ENCODE measurements around the gene H6PD.
"Not testable (repeated sequence)": the region's sequence is repeated elsewhere in the genome, so short reads cannot be mapped to it uniquely, and the experiment has no call there.

Gene H6PD

GRCh38 chr1:9295884-9296283, 61.3 kb downstream of the H6PD start:
- TF ChIP-seq, protein P1, sequence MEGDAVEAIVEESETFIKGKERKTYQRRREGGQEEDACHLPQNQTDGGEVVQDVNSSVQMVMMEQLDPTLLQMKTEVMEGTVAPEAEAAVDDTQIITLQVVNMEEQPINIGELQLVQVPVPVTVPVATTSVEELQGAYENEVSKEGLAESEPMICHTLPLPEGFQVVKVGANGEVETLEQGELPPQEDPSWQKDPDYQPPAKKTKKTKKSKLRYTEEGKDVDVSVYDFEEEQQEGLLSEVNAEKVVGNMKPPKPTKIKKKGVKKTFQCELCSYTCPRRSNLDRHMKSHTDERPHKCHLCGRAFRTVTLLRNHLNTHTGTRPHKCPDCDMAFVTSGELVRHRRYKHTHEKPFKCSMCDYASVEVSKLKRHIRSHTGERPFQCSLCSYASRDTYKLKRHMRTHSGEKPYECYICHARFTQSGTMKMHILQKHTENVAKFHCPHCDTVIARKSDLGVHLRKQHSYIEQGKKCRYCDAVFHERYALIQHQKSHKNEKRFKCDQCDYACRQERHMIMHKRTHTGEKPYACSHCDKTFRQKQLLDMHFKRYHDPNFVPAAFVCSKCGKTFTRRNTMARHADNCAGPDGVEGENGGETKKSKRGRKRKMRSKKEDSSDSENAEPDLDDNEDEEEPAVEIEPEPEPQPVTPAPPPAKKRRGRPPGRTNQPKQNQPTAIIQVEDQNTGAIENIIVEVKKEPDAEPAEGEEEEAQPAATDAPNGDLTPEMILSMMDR (IDR thresholded peaks at IDR 0.05; ENCODE audit: low read depth, low read length, missing control alignments), result no peak
- H3K4me3 ChIP-seq (ENCODE audit: low read depth, low read length), result no peak overlapping the region
- no peak for DNase-seq (ENCODE audit: low read depth)

DNA sequence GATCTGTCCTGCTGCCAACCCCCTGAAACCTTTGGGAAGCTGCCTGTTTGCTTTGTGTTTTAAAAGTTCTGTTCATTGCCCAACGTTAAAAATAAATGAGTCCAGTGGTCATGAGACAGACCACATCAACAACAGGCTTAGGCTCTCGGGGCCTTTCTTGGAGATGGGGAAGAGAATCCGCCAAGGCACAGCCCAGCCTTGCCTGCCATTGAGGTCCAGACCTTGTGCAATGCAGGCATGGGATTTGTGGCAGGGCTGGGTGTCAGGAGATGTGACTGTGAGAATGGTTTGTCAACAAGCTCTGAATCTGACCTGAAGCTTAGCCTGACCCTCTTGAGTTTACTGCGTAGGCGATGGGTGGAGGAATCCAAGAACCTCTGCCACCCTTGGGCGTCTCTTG, 62.3 kb downstream of the H6PD start:
- DNase-seq (ENCODE audit: low read depth), result no peak
- no peak overlapping the region for H3K4me3 ChIP-seq (ENCODE audit: low read depth, low read length)
- TF ChIP-seq, protein P1 (IDR thresholded peaks at IDR 0.05; ENCODE audit: low read depth, low read length, missing control alignments), result no peak

DNA sequence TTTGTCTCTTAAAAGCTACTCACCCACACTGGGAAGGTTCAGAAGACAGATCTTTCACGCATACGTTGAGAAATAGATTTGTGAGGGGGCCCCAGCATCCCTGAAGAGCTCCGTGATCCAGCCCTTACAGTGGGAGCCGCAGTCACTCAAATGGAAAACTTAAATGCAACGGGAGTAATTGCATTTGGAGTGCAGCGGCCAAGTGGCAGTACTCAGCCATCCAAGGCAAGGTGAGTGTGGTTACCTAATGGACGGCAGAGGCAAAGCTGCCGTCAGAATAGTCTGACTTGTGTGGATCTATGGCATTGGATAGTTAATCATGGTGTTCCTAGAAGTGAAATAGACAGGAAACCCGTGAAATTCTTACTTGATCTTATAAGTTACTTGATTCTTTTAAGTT, 63.3 kb downstream of the H6PD start:
- TF ChIP-seq, protein P1 (IDR thresholded peaks at IDR 0.05; ENCODE audit: low read depth, low read length, missing control alignments), result no peak
- DNase-seq (ENCODE audit: low read depth), result no peak
- no peak overlapping the region for H3K4me3 ChIP-seq (ENCODE audit: low read depth, low read length)

DNA sequence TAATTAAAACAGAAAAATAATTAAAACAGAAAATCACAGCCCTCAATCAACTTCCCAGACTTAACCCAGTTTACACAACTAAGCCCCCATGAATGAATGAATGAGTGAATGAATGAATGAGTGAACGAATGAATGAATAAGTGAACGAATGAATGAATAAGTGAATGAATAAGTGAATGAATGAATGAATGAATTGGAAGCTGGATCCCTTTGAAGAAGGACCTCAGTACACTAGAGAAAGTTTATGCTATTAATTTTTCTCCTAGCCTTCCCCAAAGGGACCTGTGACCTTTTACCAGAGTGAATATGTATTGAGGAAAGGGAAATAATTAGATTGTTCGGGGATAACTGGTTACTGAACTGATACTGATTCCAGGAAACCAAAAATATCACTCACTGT, 63.7 kb downstream of the H6PD start:
- TF ChIP-seq, protein P1 (IDR thresholded peaks at IDR 0.05; ENCODE audit: low read depth, low read length, missing control alignments), result no peak
- no peak overlapping the region for H3K4me3 ChIP-seq (ENCODE audit: low read depth, low read length)
- no peak for DNase-seq (ENCODE audit: low read depth)

DNA sequence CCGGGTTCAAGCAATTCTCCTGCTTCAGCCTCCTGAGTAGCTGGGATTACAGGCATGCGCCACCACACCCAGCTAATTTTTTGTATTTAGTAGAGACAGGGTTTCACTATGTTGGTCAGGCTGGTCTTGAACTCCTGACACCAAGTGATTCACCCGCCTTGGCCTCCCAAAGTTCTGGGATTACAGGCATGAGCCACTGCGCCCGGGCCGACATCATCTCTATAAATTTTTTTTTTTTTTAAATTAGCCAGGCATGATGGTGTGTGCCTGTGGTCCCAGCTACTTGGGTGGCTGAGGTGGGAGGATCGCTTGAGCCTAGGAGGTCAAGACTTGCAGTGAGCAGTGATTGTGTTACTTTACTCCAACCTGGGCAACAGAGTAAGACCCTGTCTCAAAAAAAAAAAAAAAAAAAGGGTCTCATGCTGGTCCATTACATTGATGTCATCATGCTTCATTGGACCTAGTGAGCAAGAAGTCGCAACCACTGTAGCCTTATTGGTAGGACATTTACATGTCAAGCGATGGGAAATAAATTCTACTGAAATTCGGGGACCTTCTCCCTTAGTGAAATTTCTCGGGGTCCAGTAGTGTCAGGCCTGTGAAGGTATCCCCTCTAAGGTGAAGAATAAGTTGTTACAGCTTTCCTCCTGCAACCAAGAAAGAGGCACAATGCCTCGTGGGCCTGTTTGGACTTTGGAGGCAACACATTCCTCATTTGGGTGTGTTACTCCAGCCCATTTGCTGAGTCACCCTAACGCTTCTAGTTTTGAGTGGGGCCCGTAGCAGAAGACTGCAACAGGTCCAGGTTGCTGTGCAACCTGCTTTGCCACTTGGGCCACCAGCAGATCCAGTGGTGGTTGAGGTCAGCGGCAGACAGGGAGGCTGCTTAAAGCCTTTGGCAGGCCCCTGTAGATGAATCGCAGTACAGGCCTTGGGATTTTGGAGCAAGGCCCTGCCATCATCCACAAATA, 65.3 kb downstream of the H6PD start:
- DNase-seq (ENCODE audit: low read depth); H3K4me3 ChIP-seq (ENCODE audit: low read depth, low read length): not testable (repeated sequence)

DNA sequence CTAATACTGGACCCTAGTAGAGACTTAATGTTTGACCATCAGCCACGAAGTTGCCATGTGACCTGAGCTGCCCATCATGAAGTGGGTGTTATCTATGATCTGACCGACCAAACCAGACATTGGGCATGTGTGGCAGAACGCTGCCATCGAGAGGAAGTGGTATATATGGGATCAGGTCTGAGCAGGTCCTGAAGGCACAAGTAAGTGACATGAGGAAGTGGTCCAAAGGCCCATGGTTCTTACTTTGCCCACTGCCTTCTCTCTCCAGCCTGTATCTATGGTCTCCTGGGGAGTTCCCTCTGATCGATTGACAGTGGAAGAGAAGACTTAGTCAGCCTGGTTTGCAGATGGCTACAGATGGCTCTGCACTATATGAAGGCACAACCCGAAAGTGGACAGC, 66.0 kb downstream of the H6PD start:
- H3K4me3 ChIP-seq (ENCODE audit: low read depth, low read length), result no peak overlapping the region
- no peak for DNase-seq (ENCODE audit: low read depth)
- TF ChIP-seq, protein P1 (IDR thresholded peaks at IDR 0.05; ENCODE audit: low read depth, low read length, missing control alignments), result no peak

DNA sequence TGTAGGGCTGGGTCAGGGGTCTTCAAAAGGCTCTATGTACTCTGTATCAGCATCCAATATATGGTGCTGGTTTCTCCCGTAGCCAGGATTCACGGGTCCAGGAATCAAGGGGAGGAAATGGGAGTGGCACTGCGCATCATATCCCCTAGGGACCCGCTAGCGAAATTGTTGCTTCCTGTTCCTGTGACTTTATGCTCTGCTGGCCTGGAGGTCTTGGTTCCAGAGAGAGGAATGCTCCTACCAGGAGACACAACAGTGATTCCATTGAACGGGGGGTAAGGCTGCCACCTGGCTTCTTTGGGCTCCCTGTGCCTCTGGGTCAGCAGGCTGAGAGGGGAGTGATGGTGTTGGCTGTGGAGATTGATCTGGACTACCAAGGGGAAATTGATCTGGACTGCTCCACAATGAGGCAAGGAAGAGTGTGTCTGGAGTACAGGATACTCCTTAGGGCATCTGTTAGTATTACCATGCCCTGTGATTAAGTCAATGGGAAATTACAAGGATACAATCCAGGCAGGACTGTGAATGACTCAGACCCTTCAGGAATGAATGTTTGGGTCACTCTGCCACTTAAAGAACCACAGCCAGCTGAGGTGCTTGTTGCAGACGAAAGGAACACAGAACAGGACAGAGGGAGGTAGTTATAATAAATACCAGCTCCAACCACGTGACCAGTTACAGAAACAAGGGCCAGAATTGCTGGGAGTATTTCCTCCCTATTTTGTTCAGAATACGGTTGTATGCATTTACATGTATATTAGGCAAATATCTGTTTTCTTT, 68.4 kb downstream of the H6PD start:
- DNase-seq (ENCODE audit: low read depth), result no peak
- no peak overlapping the region for H3K4me3 ChIP-seq (ENCODE audit: low read depth, low read length)
- TF ChIP-seq, protein P1 (IDR thresholded peaks at IDR 0.05; ENCODE audit: low read depth, low read length, missing control alignments), result no peak
